H1 (cell line): ENCODE results near the gene CLNS1A.

Source experiments
- CREB1 ChIP-seq: IDR thresholded peaks from 2 replicates; pipeline ENCODE4 v1.6.1; 2012; ENCODE audit warnings: inconsistent platforms
- CTCF ChIP-seq, 3 experiments: IDR thresholded peaks; 1 replicate in 2 of 3; 2 replicates in 1 of 3; pipeline versions ENCODE4 v1.5.1 to v1.6.1; 2011; ENCODE audit warnings: low read length in 3 of 3, mild to moderate bottlenecking in 3 of 3, inconsistent platforms in 2 of 3, low read depth in 1 of 3, moderate library complexity in 1 of 3; ENCODE audit not compliant: insufficient read depth in 1 of 3; ENCODE audit errors: control extremely low read depth in 1 of 3
- EZH2 ChIP-seq: fragments of 200-600 bp; sonication (generic); IDR thresholded peaks from 2 replicates; pipeline ENCODE4 v1.7.1; 2012; ENCODE audit warnings: low read depth, mild to moderate bottlenecking, moderate library complexity, low read length, inconsistent platforms; ENCODE audit not compliant: severe bottlenecking
- GABPA ChIP-seq: IDR thresholded peaks from 2 replicates; pipeline ENCODE4 v1.6.1; 2011; ENCODE audit warnings: mild to moderate bottlenecking, low read length, moderate library complexity, borderline replicate concordance; ENCODE audit not compliant: insufficient read depth

- TF ChIP-seq CTCF (IDR thresholded peaks at IDR 0.05; ENCODE audit: control extremely low read depth in 1 of 3, insufficient read depth in 1 of 3, low read depth in 1 of 3, low read length in 3 of 3), result no peak
- TF ChIP-seq CREB1, result no peak
- TF ChIP-seq EZH2, result no peak
- TF ChIP-seq GABPA, result no peak
Measured at GRCh38 chr11:77658213-77659013, 20.8 kb upstream of the CLNS1A start.
